ENCODE results near the gene DYNLRB1.
"Not testable (repeated sequence)": the region's sequence is repeated elsewhere in the genome, so short reads cannot be mapped to it uniquely, and the experiment has no call there.

DYNLRB1 gene

DNA sequence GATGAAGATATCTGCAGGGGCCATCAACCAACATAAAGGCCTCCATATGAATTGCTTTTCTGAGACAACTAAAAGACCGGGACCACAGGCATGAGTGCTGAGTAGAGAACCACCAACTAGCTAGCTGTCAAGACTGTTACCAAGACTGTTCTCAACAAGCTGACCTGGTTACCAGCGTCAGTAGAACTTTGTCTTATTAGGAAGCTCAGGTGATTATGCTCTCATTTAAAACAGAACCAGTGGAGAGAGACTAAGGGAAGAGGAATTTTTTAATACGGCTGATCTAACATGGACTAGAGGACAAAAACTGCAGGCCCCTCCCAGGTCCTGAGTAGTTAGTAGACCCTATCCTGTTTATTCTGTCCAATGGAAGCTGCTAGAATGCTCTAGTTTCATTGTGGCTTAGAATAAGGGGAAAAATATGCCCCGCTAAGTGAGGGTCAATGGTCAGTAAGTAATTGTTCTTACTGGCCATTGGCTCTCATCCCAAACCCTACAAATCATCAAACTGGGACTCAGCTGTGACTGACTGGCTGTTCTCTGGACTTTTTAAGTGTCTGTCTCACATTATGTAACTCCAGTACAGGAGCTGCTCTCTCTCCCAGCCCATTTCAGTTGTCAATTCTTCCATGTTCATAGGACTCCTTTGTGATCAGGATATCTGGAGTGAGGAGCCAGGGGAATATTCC, 3.8 kb upstream of the DYNLRB1 start:
- DNase-seq (ENCODE audit: low read depth) = no peak

DNA sequence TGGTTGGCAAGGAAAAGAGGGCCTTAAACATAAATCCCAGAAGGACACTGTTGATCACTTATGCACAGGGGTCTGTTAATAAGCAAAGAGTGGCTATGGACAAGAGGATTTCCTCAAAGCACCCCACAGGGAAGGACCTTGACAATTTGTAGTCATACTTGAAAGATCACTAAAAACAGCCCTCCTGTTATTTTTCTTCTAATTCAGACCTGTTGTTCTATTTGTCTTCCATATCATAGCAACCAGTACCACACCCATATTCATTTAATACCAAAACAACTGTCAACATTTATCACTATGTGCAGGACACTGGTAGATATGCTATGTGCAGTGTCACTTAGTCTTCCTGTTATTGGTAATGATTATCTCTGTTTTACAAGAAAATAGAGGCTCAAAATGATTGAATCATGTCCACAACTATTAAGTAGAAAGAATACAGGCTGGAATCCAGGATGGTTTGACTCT, 3.2 kb upstream of the DYNLRB1 start:
- no peak for DNase-seq (ENCODE audit: low read depth)

- not testable (repeated sequence) for DNase-seq (ENCODE audit: low read depth)
Observed at GRCh38 chr20:34514034-34514433, 2.2 kb upstream of the DYNLRB1 start.

GRCh38 chr20:34514897-34515483, 1.2 kb upstream of the DYNLRB1 start:
- no peak for DNase-seq (ENCODE audit: low read depth)

GRCh38 chr20:34515484-34516246, 557 bp upstream of the DYNLRB1 start:
- DNase-seq (ENCODE audit: low read depth) = no peak

DNA sequence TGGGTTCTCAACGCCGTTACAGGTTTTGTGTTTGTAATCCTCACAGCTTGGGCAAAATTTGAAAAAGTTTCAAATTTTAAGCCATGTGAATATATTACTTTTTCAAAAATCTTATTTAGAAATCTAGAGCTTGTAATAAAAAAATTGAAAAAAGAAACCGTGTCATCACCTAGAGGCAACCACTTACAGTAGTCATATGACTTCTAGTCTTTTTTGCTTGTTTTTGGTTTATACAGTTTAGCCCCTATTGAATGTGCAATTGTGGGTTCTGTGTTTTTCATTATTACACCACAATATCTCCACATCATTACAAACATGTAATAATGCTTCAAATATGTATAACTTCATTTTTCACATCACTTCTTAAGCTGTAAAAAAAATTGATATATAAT, 888 bp downstream of the DYNLRB1 start:
- no peak for DNase-seq (ENCODE audit: low read depth)

DNA sequence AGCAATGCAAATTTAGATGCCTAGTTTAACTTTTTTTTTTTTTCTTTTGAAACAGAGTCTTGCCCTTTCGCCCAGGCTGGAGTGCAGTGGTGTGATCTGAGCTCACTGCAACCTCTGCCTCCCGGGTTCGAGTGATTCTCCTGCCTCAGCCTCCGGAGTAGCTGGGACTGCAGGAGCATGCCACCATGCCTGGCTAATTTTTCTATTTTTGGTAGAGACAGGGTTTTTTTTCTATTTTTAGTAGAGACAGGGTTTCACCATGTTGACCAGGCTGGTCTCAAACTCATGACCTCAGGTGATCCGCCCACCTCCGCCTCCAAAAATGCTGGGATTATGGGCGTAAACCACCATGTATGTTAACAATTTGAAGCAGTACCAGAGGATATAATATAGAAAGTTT, 2.6 kb downstream of the DYNLRB1 start:
- not testable (repeated sequence) for DNase-seq (ENCODE audit: low read depth)

DNA sequence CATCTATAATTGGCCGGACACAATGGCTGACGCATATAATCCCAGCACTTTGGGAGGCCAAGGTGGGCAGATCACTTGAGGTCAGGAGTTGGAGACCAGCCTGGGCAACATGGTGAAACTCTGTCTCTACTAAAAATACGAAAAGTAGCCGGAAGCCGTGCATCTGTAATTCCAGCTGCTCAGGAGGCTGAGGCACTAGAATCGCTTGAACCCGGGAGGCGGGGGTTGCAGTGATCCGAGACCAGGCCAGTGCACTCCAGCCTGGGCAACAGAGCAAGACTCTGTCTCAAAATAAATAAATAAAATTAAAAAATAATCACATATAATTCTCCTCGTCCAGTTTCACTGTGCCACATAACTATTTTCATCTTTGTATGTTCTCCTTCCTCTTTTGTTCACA, 3.6 kb downstream of the DYNLRB1 start:
- DNase-seq (ENCODE audit: low read depth) = not testable (repeated sequence)

- DNase-seq (ENCODE audit: low read depth) = peak; percentile 52
Observed at GRCh38 chr20:34522969-34523871, 7.0 kb downstream of the DYNLRB1 start.

GRCh38 chr20:34524426-34524825, 8.2 kb downstream of the DYNLRB1 start:
- DNase-seq (ENCODE audit: low read depth) = no peak

- no peak for DNase-seq (ENCODE audit: low read depth)
Observed at GRCh38 chr20:34525342-34525708, 9.1 kb downstream of the DYNLRB1 start.

GRCh38 chr20:34525709-34526416, 9.6 kb downstream of the DYNLRB1 start:
- peak; percentile 99 for DNase-seq (ENCODE audit: low read depth)

DNA sequence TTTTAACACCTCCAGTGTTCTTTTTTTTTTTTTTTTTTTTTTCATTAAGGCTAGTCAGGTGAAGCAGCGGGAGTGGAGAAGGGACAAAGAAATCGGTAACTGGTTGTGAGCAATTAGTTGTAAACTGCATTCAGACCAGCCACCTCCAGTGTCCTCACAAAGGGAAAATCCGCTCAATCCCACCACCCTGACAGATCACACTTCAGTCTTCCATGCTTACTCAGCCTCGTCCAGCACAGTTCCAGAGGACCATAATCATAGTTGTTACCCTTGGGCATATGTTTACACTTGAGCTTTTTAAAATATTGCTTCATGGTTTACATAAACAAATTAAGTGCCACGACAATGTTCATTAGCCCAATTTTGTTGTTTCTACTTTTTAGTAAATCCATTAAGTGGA, 10.2 kb downstream of the DYNLRB1 start:
- DNase-seq (ENCODE audit: low read depth) = no peak

DNA sequence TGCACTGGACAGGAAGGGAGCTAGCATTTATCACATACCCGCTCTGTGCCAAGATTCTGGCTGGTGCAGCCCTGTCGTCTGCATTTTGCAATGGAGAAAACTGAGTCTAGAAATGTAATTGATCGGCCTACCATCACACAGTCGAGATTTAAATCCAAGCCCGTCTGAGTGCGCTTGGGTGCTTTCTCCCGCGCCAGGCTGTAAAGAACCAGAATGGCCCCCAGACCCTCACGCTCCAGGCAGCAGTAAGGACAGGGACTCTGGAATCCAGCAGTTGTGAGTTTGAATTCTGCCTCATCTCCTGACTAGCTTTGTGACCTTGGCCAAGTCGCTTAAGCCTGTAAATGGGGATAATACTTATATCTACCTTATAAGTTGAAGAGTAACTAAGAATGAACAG, 10.8 kb downstream of the DYNLRB1 start:
- DNase-seq (ENCODE audit: low read depth) = no peak

GRCh38 chr20:34528921-34529297, 12.7 kb downstream of the DYNLRB1 start:
- no peak for DNase-seq (ENCODE audit: low read depth)

DNA sequence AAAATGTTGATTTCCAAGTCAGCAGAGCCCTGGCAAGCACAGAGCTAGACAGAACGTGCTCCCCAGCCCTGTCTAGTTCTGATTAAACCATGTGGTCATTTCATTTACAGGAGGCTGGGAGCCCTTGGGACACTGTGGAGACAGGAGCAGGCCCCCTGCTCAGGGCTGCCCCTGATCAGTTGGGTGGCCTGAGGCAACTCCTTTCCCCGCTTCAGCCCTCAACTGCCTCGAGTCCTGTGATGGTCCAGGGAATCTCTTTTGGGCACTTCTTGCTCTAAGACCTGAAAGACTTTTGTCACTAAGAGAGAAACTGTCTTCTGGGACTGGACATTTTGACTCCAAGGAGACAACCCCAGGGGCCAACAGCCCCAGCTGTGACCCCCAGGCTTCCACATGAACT, 13.5 kb downstream of the DYNLRB1 start:
- no peak for DNase-seq (ENCODE audit: low read depth)

DNA sequence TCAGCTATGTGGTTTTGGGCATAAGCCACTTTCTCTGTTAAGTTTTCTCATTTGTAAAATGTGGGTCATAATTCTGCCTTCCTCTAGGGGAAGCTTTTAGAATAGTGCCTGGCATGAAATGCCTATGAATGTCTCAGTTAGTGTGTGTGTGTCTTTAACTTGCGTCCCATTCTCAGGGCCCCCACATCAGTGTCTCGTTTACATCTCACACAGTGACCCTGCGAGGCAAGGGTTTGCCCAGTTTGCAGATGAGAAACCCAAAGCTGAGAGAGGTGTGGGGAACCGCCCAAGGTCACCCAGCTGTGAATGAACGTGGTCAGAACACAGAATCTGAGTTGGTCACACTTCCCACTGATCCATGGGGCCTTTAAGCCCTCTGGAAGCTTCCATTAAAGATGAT, 14.1 kb downstream of the DYNLRB1 start:
- no peak for DNase-seq (ENCODE audit: low read depth)

DNA sequence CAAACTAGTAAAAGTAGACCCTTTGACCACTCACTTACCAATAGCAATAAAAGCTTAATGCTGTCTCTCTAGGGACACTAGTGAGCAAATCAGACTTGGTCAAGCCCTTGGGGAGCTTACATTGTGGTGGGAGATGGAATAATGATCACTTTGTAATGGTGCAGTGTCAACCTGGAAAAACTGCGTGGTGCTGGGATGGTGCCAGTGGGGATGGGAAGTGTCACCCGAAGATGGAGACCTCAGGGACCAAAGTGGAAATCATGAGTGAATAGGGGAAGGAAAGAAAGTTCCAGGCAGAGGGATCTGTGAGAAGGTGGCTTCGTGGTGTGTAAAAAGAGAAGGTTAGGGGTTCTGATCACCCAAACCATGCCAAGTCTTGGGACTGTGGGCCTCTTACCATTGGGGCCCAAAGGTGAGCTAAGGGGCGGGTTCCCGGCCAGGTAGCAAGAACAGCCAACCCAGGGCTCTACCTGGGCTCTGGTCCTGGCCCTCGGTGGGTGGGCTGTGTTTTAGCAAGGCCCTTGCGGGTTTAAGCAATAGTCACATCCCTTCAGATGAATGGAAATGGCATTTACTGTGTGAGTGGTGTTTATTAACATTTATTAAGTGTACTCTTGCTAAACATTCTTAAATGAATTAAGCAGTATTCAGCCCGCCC, 15.5 kb downstream of the DYNLRB1 start:
- DNase-seq (ENCODE audit: low read depth) = no peak

GRCh38 chr20:34532320-34532719, 16.1 kb downstream of the DYNLRB1 start:
- DNase-seq (ENCODE audit: low read depth) = no peak

DNA sequence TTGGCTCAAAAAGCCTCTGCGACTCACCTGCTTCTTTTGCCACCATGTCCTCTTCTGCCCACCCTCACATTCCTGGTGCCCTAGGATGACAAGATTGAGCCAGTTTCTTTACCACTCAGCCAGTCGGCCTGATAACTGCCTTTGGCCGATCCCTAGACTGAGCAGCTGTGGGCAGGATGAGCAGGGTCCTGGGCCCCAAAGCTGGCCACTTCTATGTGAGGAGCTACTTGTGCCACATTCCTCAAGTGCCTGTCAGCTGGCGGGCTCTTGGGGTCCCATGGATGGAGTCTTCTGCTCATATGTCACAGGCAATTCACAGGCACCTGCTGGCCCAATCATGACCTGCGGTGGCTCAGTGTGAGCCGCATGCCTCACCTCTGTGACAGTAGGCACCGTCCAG, 16.5 kb downstream of the DYNLRB1 start:
- no peak for DNase-seq (ENCODE audit: low read depth)

All from HS-27A (cell line).